Measurements from ENCODE around the gene CTTNBP2NL.
"Not testable (repeated sequence)": the region's sequence is repeated elsewhere in the genome, so short reads cannot be mapped to it uniquely, and the experiment has no call there.

Gene CTTNBP2NL

DNA sequence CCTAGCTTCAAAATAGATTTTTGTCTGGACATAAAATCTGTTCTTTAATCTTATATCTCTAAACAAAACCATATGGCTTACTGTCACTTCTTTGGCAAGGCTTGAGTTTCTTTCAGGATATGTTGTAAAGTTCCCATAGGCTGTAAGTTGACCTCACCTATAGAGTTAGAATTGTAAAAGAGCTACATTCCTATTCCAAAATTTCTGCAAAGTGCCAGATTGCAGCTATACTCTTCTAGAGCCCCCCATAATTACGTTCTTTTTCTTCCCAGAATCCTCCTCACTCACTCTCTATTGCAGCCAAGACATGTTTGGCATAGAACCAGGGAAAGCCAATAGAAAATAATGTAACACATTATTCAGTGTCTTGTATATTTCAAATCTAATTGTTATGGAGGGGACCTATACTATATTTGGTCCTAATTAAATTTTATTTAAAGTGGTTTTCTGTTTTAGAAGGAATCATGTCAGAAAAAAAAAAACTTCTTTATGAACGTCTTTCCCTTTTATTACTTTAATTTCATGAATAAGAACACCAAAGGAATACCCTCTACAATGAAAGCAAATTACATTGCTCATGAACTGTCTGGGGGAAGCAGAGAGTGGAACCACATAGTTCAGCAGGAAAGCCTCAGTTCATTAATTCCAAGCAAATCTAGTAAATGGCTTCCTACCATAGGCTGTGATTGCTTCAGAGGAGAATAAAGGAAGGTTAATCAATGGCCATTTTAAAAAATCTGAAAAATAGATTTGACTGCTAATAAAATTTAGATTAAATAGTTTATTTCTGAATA is 22.3 kb downstream of the CTTNBP2NL start:
- Histone ChIP-seq H3K9me3 (no peaks in the 10 kb centered on the region), H3K27ac (no peak overlapping the region), H3K4me3 (ENCODE audit: low read depth in 1 of 2, low read length in 1 of 2) (no peak overlapping the region), H3K4me1 (ENCODE audit: control insufficient read depth in 1 of 2, insufficient read depth in 1 of 2, low read depth in 1 of 2, low read length in 1 of 2) (no peaks in the 10 kb centered on the region), H3K36me3 (no peaks in the 10 kb centered on the region), H3K27me3 (no peaks in the 10 kb centered on the region)
- no peak for TF ChIP-seq CTCF (IDR thresholded peaks at IDR 0.05)

- Histone ChIP-seq H3K4me3 (ENCODE audit: low read depth in 1 of 2, low read length in 1 of 2) (no peak overlapping the region), H3K4me1 (ENCODE audit: control insufficient read depth in 1 of 2, insufficient read depth in 1 of 2, low read depth in 1 of 2, low read length in 1 of 2) (no peaks in the 10 kb centered on the region), H3K36me3 (no peaks in the 10 kb centered on the region), H3K9me3 (no peaks in the 10 kb centered on the region), H3K27me3 (no peaks in the 10 kb centered on the region), H3K27ac (no peak overlapping the region)
- no peak for TF ChIP-seq CTCF (IDR thresholded peaks at IDR 0.05)
These were observed 27.2 kb downstream of the CTTNBP2NL start for GRCh38 chr1:112423207-112423606.

GRCh38 chr1:112423666-112424065 is 27.7 kb downstream of the CTTNBP2NL start:
- not testable (repeated sequence) for H3K27me3 ChIP-seq; H3K4me3 ChIP-seq (ENCODE audit: low read depth in 1 of 2, low read length in 1 of 2); H3K36me3 ChIP-seq; H3K9me3 ChIP-seq; H3K27ac ChIP-seq; H3K4me1 ChIP-seq (ENCODE audit: control insufficient read depth in 1 of 2, insufficient read depth in 1 of 2, low read depth in 1 of 2, low read length in 1 of 2)

DNA sequence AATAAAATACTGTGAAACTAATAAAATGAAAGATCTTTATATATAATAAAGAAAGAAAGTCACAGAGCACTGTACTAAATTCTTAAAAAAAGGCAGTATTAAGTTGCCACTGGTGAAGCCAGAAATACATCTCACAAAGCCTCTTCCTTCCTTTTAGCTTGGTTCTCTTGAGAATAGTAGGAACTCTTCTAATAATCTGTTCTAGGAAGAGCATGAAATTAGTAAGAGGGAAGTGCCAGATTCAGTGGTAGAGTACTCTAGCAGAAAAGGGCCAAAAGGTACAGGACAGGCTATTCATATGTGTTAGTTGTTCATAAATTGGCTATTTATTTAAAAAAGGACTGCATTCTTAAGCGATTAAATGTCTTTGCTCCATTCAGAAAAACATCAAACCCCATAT is 33.7 kb downstream of the CTTNBP2NL start:
- no peaks in the 10 kb centered on the region for H3K27me3 ChIP-seq
- no peak overlapping the region for H3K27ac ChIP-seq
- no peak overlapping the region for H3K4me3 ChIP-seq (ENCODE audit: low read depth in 1 of 2, low read length in 1 of 2)
- no peaks in the 10 kb centered on the region for H3K4me1 ChIP-seq (ENCODE audit: control insufficient read depth in 1 of 2, insufficient read depth in 1 of 2, low read depth in 1 of 2, low read length in 1 of 2)
- no peak for TF ChIP-seq CTCF (IDR thresholded peaks at IDR 0.05)
- no peaks in the 10 kb centered on the region for H3K9me3 ChIP-seq
- no peaks in the 10 kb centered on the region for H3K36me3 ChIP-seq

GRCh38 chr1:112431038-112431437 is 35.0 kb downstream of the CTTNBP2NL start:
- Histone ChIP-seq H3K9me3 (no peaks in the 10 kb centered on the region), H3K36me3 (no peaks in the 10 kb centered on the region), H3K4me1 (ENCODE audit: control insufficient read depth in 1 of 2, insufficient read depth in 1 of 2, low read depth in 1 of 2, low read length in 1 of 2) (no peaks in the 10 kb centered on the region), H3K27ac (no peak overlapping the region), H3K4me3 (ENCODE audit: low read depth in 1 of 2, low read length in 1 of 2) (no peak overlapping the region), H3K27me3 (no peaks in the 10 kb centered on the region)
- no peak for TF ChIP-seq CTCF (IDR thresholded peaks at IDR 0.05)

- Histone ChIP-seq H3K27me3 (no peaks in the 10 kb centered on the region), H3K4me1 (ENCODE audit: control insufficient read depth in 1 of 2, insufficient read depth in 1 of 2, low read depth in 1 of 2, low read length in 1 of 2) (no peaks in the 10 kb centered on the region), H3K36me3 (no peaks in the 10 kb centered on the region), H3K9me3 (no peaks in the 10 kb centered on the region), H3K27ac (no peak overlapping the region), H3K4me3 (ENCODE audit: low read depth in 1 of 2, low read length in 1 of 2) (no peak overlapping the region)
- TF ChIP-seq CTCF (IDR thresholded peaks at IDR 0.05): no peak
These were observed 39.4 kb downstream of the CTTNBP2NL start for GRCh38 chr1:112435448-112435847.

Data from neutrophil (primary cell).